GM12878 (cell line): Measurements from ENCODE around the gene ZDHHC9. TPM values are rescaled to one million over a fixed set of nuclear protein-coding genes. Genes with fewer than 3 reads are reported as not detected.
A peak's percentile ranks its signal among the peaks of the same experiment; 100 is the strongest.

Source experiments
- ATAC-seq: fragments of 200-7000 bp; cut with Tn5 transposase; 3 replicates; pipeline ENCODE4 v1.9.1; 2020; ENCODE audit warnings: mild to moderate bottlenecking, moderate library complexity
- BruUV-seq: library from RNA; stranded (reverse); fragments of 400-500 nt; replicated peaks from 2 replicates; lab custom pipeline; 2021; lab: Mats Ljungman, UMichigan
- CTCF ChIA-PET: fragments of 300-600 bp; sonication (Branson Sonifier 250); formaldehyde crosslinking; extraction: SDS; loops from one replicate; lab custom pipeline; 2021; ENCODE audit warnings: inconsistent platforms; lab: Yijun Ruan, JAX
- POLR2A ChIA-PET: fragments of 350-600 bp; formaldehyde crosslinking; extraction: SDS; loops from one replicate; lab custom pipeline; 2021; ENCODE audit warnings: inconsistent platforms; lab: Charles Lee
- RAD21 ChIA-PET: fragments of 300-600 bp; sonication (Branson Sonifier 250); formaldehyde crosslinking; loops from one replicate; lab custom pipeline; 2023; ENCODE audit warnings: antibody characterized with exemption; ENCODE audit not compliant: unreplicated experiment; lab: Charles Lee
- SMC1A ChIA-PET: fragments of 300-600 bp; sonication (Branson Sonifier 250); formaldehyde crosslinking; loops from one replicate; lab custom pipeline; 2023; ENCODE audit not compliant: unreplicated experiment, uncharacterized antibody; lab: Charles Lee
- DNase-seq: peaks from one replicate; pipeline ENCODE4 v3.0.0-alpha.2; 2011; ENCODE audit warnings: low read depth, low spot score
- FAIRE-seq: peaks from 3 replicates; lab custom pipeline; 2011; peaks lifted over from hg19 to GRCh38; lab: Jason Lieb, UNC
- H2AFZ ChIP-seq: 2 replicates; pipeline ENCODE4 v1.6.0; 2011; ENCODE audit warnings: low read depth, low read length, control low read depth; ENCODE audit not compliant: control insufficient read depth
- H3K27ac ChIP-seq: 2 replicates; pipeline ENCODE4 v1.5.1; 2011; ENCODE audit warnings: control low read depth; ENCODE audit not compliant: control insufficient read depth, insufficient read depth
- H3K27me3 ChIP-seq, 2 experiments: replicated peaks in 1 of 2; 2 replicates each; pipeline versions ENCODE4 v1.6.0 to v1.6.1; 2011; ENCODE audit warnings: low read length in 1 of 2; ENCODE audit not compliant: control insufficient read depth in 2 of 2, insufficient read depth in 2 of 2
- H3K36me3 ChIP-seq, 2 experiments: 2 replicates each; pipeline ENCODE4 v1.5.1; 2011; ENCODE audit warnings: low read length in 1 of 2; ENCODE audit not compliant: control insufficient read depth in 2 of 2, insufficient read depth in 2 of 2
- H3K4me1 ChIP-seq: 2 replicates; pipeline ENCODE4 v1.6.1; 2011; ENCODE audit warnings: mild to moderate bottlenecking, low read length, moderate library complexity, mixed read lengths; ENCODE audit not compliant: control insufficient read depth, insufficient read depth
- H3K4me2 ChIP-seq: 2 replicates; pipeline ENCODE4 v1.6.0; 2011; ENCODE audit warnings: control low read depth; ENCODE audit not compliant: control insufficient read depth, insufficient read depth
- H3K4me3 ChIP-seq: fragments of 200-600 bp; sonication (generic); 2 replicates; pipeline ENCODE4 v1.5.1; 2016
- H3K79me2 ChIP-seq: 2 replicates; pipeline ENCODE4 v1.6.0; 2011; ENCODE audit warnings: low read length; ENCODE audit not compliant: control insufficient read depth, insufficient read depth
- H3K9ac ChIP-seq: 2 replicates; pipeline ENCODE4 v1.8.0; 2011; ENCODE audit warnings: low read length, control low read depth, mixed read lengths; ENCODE audit not compliant: control insufficient read depth, insufficient read depth
- H3K9me3 ChIP-seq: replicated peaks from 3 replicates; pipeline ENCODE4 v1.5.1; 2011; ENCODE audit warnings: mild to moderate bottlenecking, low read length; ENCODE audit not compliant: control insufficient read depth, insufficient read depth
- H4K20me1 ChIP-seq: 2 replicates; pipeline ENCODE4 v1.6.0; 2011; ENCODE audit not compliant: control insufficient read depth, insufficient read depth
- BHLHE40 ChIP-seq, 2 experiments: fragments of 450-650 bp in 1 of 2; IDR thresholded peaks; 2 replicates each; pipeline ENCODE4 v1.6.1; 2011 to 2017; ENCODE audit warnings: low read depth in 2 of 2, borderline replicate concordance in 1 of 2, improper control_type of control experiment in 1 of 2, low read length in 1 of 2, mild to moderate bottlenecking in 1 of 2
- CREM ChIP-seq: IDR thresholded peaks from 2 replicates; pipeline ENCODE4 v1.6.1; 2014; ENCODE audit warnings: antibody characterized with exemption, low read depth
- DPF2 ChIP-seq: fragments of 450-650 bp; IDR thresholded peaks from 2 replicates; pipeline ENCODE4 v1.6.1; 2017; ENCODE audit warnings: mild to moderate bottlenecking
- EED ChIP-seq: sonication (generic); IDR thresholded peaks from 2 replicates; pipeline ENCODE4 v1.6.1; 2016; ENCODE audit warnings: antibody characterized with exemption, low read depth
- FOXM1 ChIP-seq: IDR thresholded peaks from 2 replicates; pipeline ENCODE4 v1.6.1; 2012; ENCODE audit warnings: low read depth, mild to moderate bottlenecking, inconsistent platforms, low read length, moderate library complexity
- IKZF1 ChIP-seq: fragments of 450-650 bp; conservative IDR thresholded peaks from 2 replicates; pipeline ENCODE4 v1.6.1; 2017; ENCODE audit warnings: antibody characterized with exemption, mild to moderate bottlenecking
- IRF3 ChIP-seq: fragments of 450-650 bp; IDR thresholded peaks from 2 replicates; pipeline ENCODE4 v1.6.1; 2014; ENCODE audit warnings: mild to moderate bottlenecking
- MLLT1 ChIP-seq: fragments of 450-650 bp; IDR thresholded peaks from 2 replicates; pipeline ENCODE4 v1.6.1; 2016; ENCODE audit warnings: mild to moderate bottlenecking
- NRF1 ChIP-seq: conservative IDR thresholded peaks from 2 replicates; pipeline ENCODE4 v1.6.1; 2011; ENCODE audit warnings: mild to moderate bottlenecking, low read depth, low read length, improper control_type of control experiment
- POU2F2 ChIP-seq: IDR thresholded peaks from 3 replicates; pipeline ENCODE4 v1.6.1; 2011; ENCODE audit warnings: low read depth, mild to moderate bottlenecking, low read length, borderline replicate concordance
- SPI1 ChIP-seq: IDR thresholded peaks from 2 replicates; pipeline ENCODE4 v1.6.1; 2011; ENCODE audit warnings: low read depth, mild to moderate bottlenecking, low read length, moderate library complexity, borderline replicate concordance; ENCODE audit not compliant: insufficient read depth
- SRF ChIP-seq, 2 experiments: IDR thresholded peaks; 2 replicates each; pipeline ENCODE4 v1.6.1; 2011; ENCODE audit warnings: low read depth in 2 of 2, low read length in 2 of 2, mild to moderate bottlenecking in 1 of 2, moderate library complexity in 1 of 2
- TCF12 ChIP-seq: IDR thresholded peaks from 2 replicates; pipeline ENCODE4 v1.6.1; 2011; ENCODE audit warnings: low read depth, mild to moderate bottlenecking, low read length
- TCF7 ChIP-seq: IDR thresholded peaks from 2 replicates; pipeline ENCODE4 v1.6.1; 2014; ENCODE audit warnings: antibody characterized with exemption, borderline replicate concordance
- ZNF687 ChIP-seq: fragments of 450-650 bp; IDR thresholded peaks from 2 replicates; pipeline ENCODE4 v1.6.1; 2017; ENCODE audit warnings: mild to moderate bottlenecking, moderate library complexity
- ZSCAN29 ChIP-seq: fragments of 450-650 bp; IDR thresholded peaks from 2 replicates; pipeline ENCODE4 v1.6.1; 2017; ENCODE audit warnings: mild to moderate bottlenecking, moderate library complexity
- WGBS: methylation state at CpG from one replicate; pipeline ENCODE4 v1.1.6; 2016; ENCODE audit warnings: low lambda C conversion rate; ENCODE audit not compliant: insufficient replicate concordance, insufficient coverage; ENCODE audit errors: missing lambda C conversion rate; 5-methylcytosine and 5-hydroxymethylcytosine counted together
- in situ Hi-C: fragments of 300-500 bp; cut with MboI; formaldehyde crosslinking; loops from 9 replicates; pipeline ENCODE4 v1.14.3; 2018; ENCODE audit warnings: mixed read lengths
- intact Hi-C: fragments of 100-400 bp; cut with micrococcal nuclease; formaldehyde crosslinking; loops from one replicate; pipeline ENCODE4 v1.14.2; 2022; ENCODE audit not compliant: unreplicated experiment
- polyA plus RNA-seq, 11 experiments: library from polyadenylated mRNA; depleted of rRNA in 4 of 11; unstranded in 6 of 11; stranded (reverse) in 5 of 11; fragments of >200 nt; fragmentation: Nextera tagmentation in 4 of 11; fragmentation: Illumina TruSeq in 1 of 11; extraction: Ambion mirVana in 4 of 11; extraction: Trizol in 1 of 11; gene quantifications; 1 replicate in 1 of 11; 2 replicates in 10 of 11; pipeline versions ENCODE4 v1.2.1 to v1.2.3, GENCODE V29; 2011 to 2016; ENCODE audit warnings: inconsistent platforms in 2 of 11, missing spikeins in 2 of 11, low read depth in 1 of 11
- total RNA-seq, 4 experiments: library from RNA; depleted of rRNA in 3 of 4; stranded (reverse); fragments of >200 nt in 3 of 4; fragmentation: Illumina TruSeq in 1 of 4; extraction: Trizol in 1 of 4; gene quantifications; 2 replicates each; pipeline versions ENCODE4 v1.2.1 to v1.2.3, GENCODE V29; 2013 to 2021

The ZDHHC9 gene
- total and polyA plus RNA-seq, 10 of the 15 experiments (the other 5 are each of a cell fraction or from before 2014, with no cell fraction given) = 1.8 to 13.0 (median 5.4) TPM

- no peak for FAIRE-seq
- ChIA-PET SMC1A (interaction anchor here (0.5 to 14.8 kb wide), 5 partner anchors 7 to 728 kb away, joined by 3 to 165 read pairs (median 4); no protein-coding TSS in a partner anchor), CTCF (interaction anchor here (0.8 to 1.3 kb wide), 5 partner anchors 9 to 47 kb away, joined by 3 to 5 read pairs (median 3); no protein-coding TSS in a partner anchor), RAD21 (interaction anchor here (1.5 to 1.7 kb wide), 2 partner anchors 8 to 9 kb away, joined by 4 to 6 read pairs; no protein-coding TSS in a partner anchor), POLR2A (interaction anchor here (2.0 to 11.2 kb wide), 2 partner anchors 7 to 15 kb away, joined by 6 to 169 read pairs; no protein-coding TSS in a partner anchor)
- ATAC-seq = peak; percentile 9
- peaks cover 55% of the 10 kb centered on the region for H3K4me1 ChIP-seq
- intact Hi-C loops (loop anchor here (10.0 kb wide), 1 partner anchor 397 kb away; the partner anchor contains the start of gene RAB33A), in situ Hi-C loops (no loop called here)
- H2AFZ ChIP-seq = no peak overlapping the region; the same call in 1 of the 2 replicates
- no TSS peak for BruUV-seq
- WGBS = 9% methylated on average over 30 of the region's 30 CpGs
- H3K27me3 ChIP-seq = no peaks in the 10 kb centered on the region
- peak overlapping the region; percentile 92 for H3K27ac ChIP-seq
- peaks cover 37% of the 10 kb centered on the region for H3K79me2 ChIP-seq
- peak overlapping the region; percentile 86 for H3K9ac ChIP-seq
- peaks cover 0 to 8% of the 10 kb centered on the region in 2 experiments; a peak in 2 of 4 replicates for H3K36me3 ChIP-seq
- no peaks in the 10 kb centered on the region for H4K20me1 ChIP-seq
- peak overlapping the region; percentile 54 for H3K4me3 ChIP-seq
- H3K4me2 ChIP-seq = peak overlapping the region; percentile 83
- no peaks in the 10 kb centered on the region for H3K9me3 ChIP-seq
- DNase-seq = no peak
- TF ChIP-seq POU2F2 (peak; percentile 61; the same call in 1 of the 3 replicates), CREM (peak; percentile 50; the same call in 1 of the 2 replicates), ZSCAN29 (no peak), IKZF1 (peak; percentile 91), SRF (IDR thresholded peaks at IDR 0.05; ENCODE audit: low read depth in 2 of 2, low read length in 2 of 2) (no peak), NRF1 (peak; percentile 55), EED (peak; percentile 82), IRF3 (no peak), SPI1 (peak; percentile 66; the same call in 1 of the 2 replicates), DPF2 (peak; percentile 86), FOXM1 (no peak), TCF7 (peak; percentile 70; the same call in 1 of the 2 replicates), MLLT1 (peak; percentile 70), BHLHE40 (IDR thresholded peaks at IDR 0.05; ENCODE audit: borderline replicate concordance in 1 of 2, low read depth in 2 of 2, low read length in 1 of 2) (peak in 1 of 2 experiments; percentile 53; a peak in 1 of 4 replicates), TCF12 (0 out of 2 replicates have a peak, but pooled peaks have one; percentile 42), ZNF687 (peak; percentile 100)
These were observed 66.3 kb downstream of the ZDHHC9 start for GRCh38 chrX:129777218-129778030.
